ENCODE measurements around the gene SPATA31D3.

Gene SPATA31D3

GRCh38 chr9:81968026-81968425 is 24.7 kb downstream of the SPATA31D3 start:
- TF ChIP-seq EZH2phosphoT487 (IDR thresholded peaks at IDR 0.05; ENCODE audit: borderline replicate concordance, low read length) (no peak), CTCF (IDR thresholded peaks at IDR 0.05; ENCODE audit: low read depth, low read length, poor library complexity, severe bottlenecking) (no peak)
- Histone ChIP-seq H3K9me2 (replicated peaks; ENCODE audit: control insufficient read depth, low read length) (no peaks in the 10 kb centered on the region), H3K9me3 (ENCODE audit: control insufficient read depth, insufficient read depth, low read length) (no peaks in the 10 kb centered on the region), H3K27ac (ENCODE audit: low read depth, low read length) (no peak overlapping the region), H4K20me1 (ENCODE audit: control insufficient read depth, insufficient read depth, low read depth, low read length) (no peaks in the 10 kb centered on the region), H3K79me2 (ENCODE audit: control insufficient read depth, low read length) (no peaks in the 10 kb centered on the region), H3K4me3 (ENCODE audit: low read length) (no peak overlapping the region), H3K4me2 (ENCODE audit: low read length) (no peak overlapping the region), H3K27me3 (ENCODE audit: control insufficient read depth, low read length) (no peaks in the 10 kb centered on the region), H3F3A (ENCODE audit: control insufficient read depth, insufficient read depth) (no peaks in the 10 kb centered on the region), H3K4me1 (ENCODE audit: control insufficient read depth, low read length) (no peaks in the 10 kb centered on the region), H3K36me3 (ENCODE audit: control insufficient read depth, low read length) (no peaks in the 10 kb centered on the region)

GRCh38 chr9:81969971-81970370 is 26.7 kb downstream of the SPATA31D3 start:
- Histone ChIP-seq H3F3A (ENCODE audit: control insufficient read depth, insufficient read depth) (no peaks in the 10 kb centered on the region), H3K9me2 (replicated peaks; ENCODE audit: control insufficient read depth, low read length) (no peaks in the 10 kb centered on the region), H3K4me2 (ENCODE audit: low read length) (no peak overlapping the region), H3K27ac (ENCODE audit: low read depth, low read length) (no peak overlapping the region), H4K20me1 (ENCODE audit: control insufficient read depth, insufficient read depth, low read depth, low read length) (no peaks in the 10 kb centered on the region), H3K27me3 (ENCODE audit: control insufficient read depth, low read length) (no peaks in the 10 kb centered on the region), H3K79me2 (ENCODE audit: control insufficient read depth, low read length) (no peaks in the 10 kb centered on the region), H3K9me3 (ENCODE audit: control insufficient read depth, insufficient read depth, low read length) (no peaks in the 10 kb centered on the region), H3K4me3 (ENCODE audit: low read length) (no peak overlapping the region), H3K36me3 (ENCODE audit: control insufficient read depth, low read length) (no peaks in the 10 kb centered on the region), H3K4me1 (ENCODE audit: control insufficient read depth, low read length) (no peaks in the 10 kb centered on the region)
- no peak for TF ChIP-seq EZH2phosphoT487 (IDR thresholded peaks at IDR 0.05; ENCODE audit: borderline replicate concordance, low read length)
- TF ChIP-seq CTCF (IDR thresholded peaks at IDR 0.05; ENCODE audit: low read depth, low read length, poor library complexity, severe bottlenecking), result no peak

- TF ChIP-seq EZH2phosphoT487 (IDR thresholded peaks at IDR 0.05; ENCODE audit: borderline replicate concordance, low read length), result no peak
- TF ChIP-seq CTCF (IDR thresholded peaks at IDR 0.05; ENCODE audit: low read depth, low read length, poor library complexity, severe bottlenecking), result no peak
- H4K20me1 ChIP-seq (ENCODE audit: control insufficient read depth, insufficient read depth, low read depth, low read length), result no peaks in the 10 kb centered on the region
- H3K27me3 ChIP-seq (ENCODE audit: control insufficient read depth, low read length), result no peaks in the 10 kb centered on the region
- no peak overlapping the region for H3K4me2 ChIP-seq (ENCODE audit: low read length)
- no peaks in the 10 kb centered on the region for H3K36me3 ChIP-seq (ENCODE audit: control insufficient read depth, low read length)
- no peaks in the 10 kb centered on the region for H3K4me1 ChIP-seq (ENCODE audit: control insufficient read depth, low read length)
- H3K9me2 ChIP-seq (replicated peaks; ENCODE audit: control insufficient read depth, low read length), result no peaks in the 10 kb centered on the region
- H3K27ac ChIP-seq (ENCODE audit: low read depth, low read length), result no peak overlapping the region
- H3K79me2 ChIP-seq (ENCODE audit: control insufficient read depth, low read length), result no peaks in the 10 kb centered on the region
- H3F3A ChIP-seq (ENCODE audit: control insufficient read depth, insufficient read depth), result no peaks in the 10 kb centered on the region
- H3K9me3 ChIP-seq (ENCODE audit: control insufficient read depth, insufficient read depth, low read length), result no peaks in the 10 kb centered on the region
- H3K4me3 ChIP-seq (ENCODE audit: low read length), result no peak overlapping the region
Observed at GRCh38 chr9:81971727-81972126, 28.4 kb downstream of the SPATA31D3 start.

GRCh38 chr9:81974764-81975163 is 31.5 kb downstream of the SPATA31D3 start:
- Histone ChIP-seq H3K4me1 (ENCODE audit: control insufficient read depth, low read length) (no peaks in the 10 kb centered on the region), H3K4me3 (ENCODE audit: low read length) (no peak overlapping the region), H3K4me2 (ENCODE audit: low read length) (no peak overlapping the region), H3K27ac (ENCODE audit: low read depth, low read length) (no peak overlapping the region), H4K20me1 (ENCODE audit: control insufficient read depth, insufficient read depth, low read depth, low read length) (no peaks in the 10 kb centered on the region), H3K36me3 (ENCODE audit: control insufficient read depth, low read length) (no peaks in the 10 kb centered on the region), H3K79me2 (ENCODE audit: control insufficient read depth, low read length) (no peaks in the 10 kb centered on the region), H3K9me2 (replicated peaks; ENCODE audit: control insufficient read depth, low read length) (no peaks in the 10 kb centered on the region), H3K9me3 (ENCODE audit: control insufficient read depth, insufficient read depth, low read length) (no peaks in the 10 kb centered on the region), H3F3A (ENCODE audit: control insufficient read depth, insufficient read depth) (no peaks in the 10 kb centered on the region), H3K27me3 (ENCODE audit: control insufficient read depth, low read length) (no peaks in the 10 kb centered on the region)
- TF ChIP-seq CTCF (IDR thresholded peaks at IDR 0.05; ENCODE audit: low read depth, low read length, poor library complexity, severe bottlenecking) (no peak), EZH2phosphoT487 (IDR thresholded peaks at IDR 0.05; ENCODE audit: borderline replicate concordance, low read length) (no peak)
